PFSK-1 (cell line): Measurements from ENCODE around the gene ZGPAT.

ENCODE experiments used
- FOXP2 ChIP-seq: optimal IDR thresholded peaks from 2 replicates; pipeline ENCODE3; 2011; ENCODE audit warnings: borderline replicate concordance, control low read depth, inconsistent platforms; ENCODE audit not compliant: insufficient read depth; ENCODE audit errors: extremely low read length, extremely low read depth
- POLR2AphosphoS5 ChIP-seq: IDR thresholded peaks from 2 replicates; pipeline ENCODE4 v1.6.1; 2012; ENCODE audit warnings: low read depth, mild to moderate bottlenecking, control low read depth, low read length, moderate library complexity
- SIN3A ChIP-seq: IDR thresholded peaks from 2 replicates; pipeline ENCODE4 v1.6.1; 2012; ENCODE audit warnings: mild to moderate bottlenecking, low read length, moderate library complexity, borderline replicate concordance; ENCODE audit not compliant: insufficient read depth
- TAF1 ChIP-seq: IDR thresholded peaks from 2 replicates; pipeline ENCODE4 v1.6.1; 2012; ENCODE audit warnings: low read length, control low read depth, borderline replicate concordance; ENCODE audit not compliant: insufficient read depth
- TF ChIP-seq, protein P1 (sequence below), 2 experiments: IDR thresholded peaks; 2 replicates each; pipeline versions ENCODE4 v1.6.1 to v1.8.0; 2011 to 2012; ENCODE audit warnings: low read depth in 2 of 2, low read length in 2 of 2, control low read depth in 1 of 2, inconsistent platforms in 1 of 2, mild to moderate bottlenecking in 1 of 2, moderate library complexity in 1 of 2; ENCODE audit not compliant: insufficient read depth in 1 of 2

DNA sequence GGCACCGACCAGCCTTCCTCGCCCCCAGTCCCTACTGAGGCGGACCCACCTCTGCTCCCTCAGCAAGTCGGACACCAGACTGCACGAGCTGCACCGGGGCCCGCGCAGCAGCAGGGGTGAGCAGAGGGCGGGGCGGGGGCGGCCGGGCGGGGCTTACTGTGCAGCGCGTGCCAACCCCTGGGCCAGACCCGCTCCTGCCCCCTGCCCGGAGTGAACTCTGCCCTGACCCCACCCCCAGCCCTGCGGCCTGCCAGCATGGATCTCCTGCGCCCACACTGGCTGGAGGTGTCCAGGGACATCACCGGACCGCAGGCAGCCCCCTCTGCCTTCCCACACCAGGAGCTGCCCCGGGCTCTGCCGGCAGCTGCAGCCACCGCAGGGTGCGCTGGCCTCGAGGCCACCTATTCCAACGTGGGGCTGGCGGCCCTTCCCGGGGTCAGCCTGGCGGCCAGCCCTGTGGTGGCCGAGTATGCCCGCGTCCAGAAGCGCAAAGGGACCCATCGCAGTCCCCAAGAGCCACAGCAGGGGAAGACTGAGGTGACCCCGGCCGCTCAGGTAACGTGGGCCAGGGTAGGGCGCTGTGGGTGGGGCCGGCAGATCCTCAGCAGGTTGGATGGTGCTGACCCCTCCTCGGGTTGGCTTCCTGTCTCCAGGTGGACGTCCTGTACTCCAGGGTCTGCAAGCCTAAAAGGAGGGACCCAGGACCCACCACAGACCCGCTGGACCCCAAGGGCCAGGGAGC is 30.3 kb downstream of the ZGPAT start:
- TF ChIP-seq SIN3A, result no peak
- TF ChIP-seq POLR2AphosphoS5, result no peak
- TF ChIP-seq, protein P1, sequence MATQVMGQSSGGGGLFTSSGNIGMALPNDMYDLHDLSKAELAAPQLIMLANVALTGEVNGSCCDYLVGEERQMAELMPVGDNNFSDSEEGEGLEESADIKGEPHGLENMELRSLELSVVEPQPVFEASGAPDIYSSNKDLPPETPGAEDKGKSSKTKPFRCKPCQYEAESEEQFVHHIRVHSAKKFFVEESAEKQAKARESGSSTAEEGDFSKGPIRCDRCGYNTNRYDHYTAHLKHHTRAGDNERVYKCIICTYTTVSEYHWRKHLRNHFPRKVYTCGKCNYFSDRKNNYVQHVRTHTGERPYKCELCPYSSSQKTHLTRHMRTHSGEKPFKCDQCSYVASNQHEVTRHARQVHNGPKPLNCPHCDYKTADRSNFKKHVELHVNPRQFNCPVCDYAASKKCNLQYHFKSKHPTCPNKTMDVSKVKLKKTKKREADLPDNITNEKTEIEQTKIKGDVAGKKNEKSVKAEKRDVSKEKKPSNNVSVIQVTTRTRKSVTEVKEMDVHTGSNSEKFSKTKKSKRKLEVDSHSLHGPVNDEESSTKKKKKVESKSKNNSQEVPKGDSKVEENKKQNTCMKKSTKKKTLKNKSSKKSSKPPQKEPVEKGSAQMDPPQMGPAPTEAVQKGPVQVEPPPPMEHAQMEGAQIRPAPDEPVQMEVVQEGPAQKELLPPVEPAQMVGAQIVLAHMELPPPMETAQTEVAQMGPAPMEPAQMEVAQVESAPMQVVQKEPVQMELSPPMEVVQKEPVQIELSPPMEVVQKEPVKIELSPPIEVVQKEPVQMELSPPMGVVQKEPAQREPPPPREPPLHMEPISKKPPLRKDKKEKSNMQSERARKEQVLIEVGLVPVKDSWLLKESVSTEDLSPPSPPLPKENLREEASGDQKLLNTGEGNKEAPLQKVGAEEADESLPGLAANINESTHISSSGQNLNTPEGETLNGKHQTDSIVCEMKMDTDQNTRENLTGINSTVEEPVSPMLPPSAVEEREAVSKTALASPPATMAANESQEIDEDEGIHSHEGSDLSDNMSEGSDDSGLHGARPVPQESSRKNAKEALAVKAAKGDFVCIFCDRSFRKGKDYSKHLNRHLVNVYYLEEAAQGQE (IDR thresholded peaks at IDR 0.05; ENCODE audit: insufficient read depth in 1 of 2, low read depth in 2 of 2, low read length in 2 of 2), result no peak
- no peak for TF ChIP-seq TAF1
- TF ChIP-seq FOXP2, result no peak
